Measurements from ENCODE around the gene COL6A5. TPM values are rescaled to one million over a fixed set of nuclear protein-coding genes. Genes with fewer than 3 reads are reported as not detected.

Gene COL6A5
- total and polyA plus RNA-seq, 10 of the 15 experiments (the other 5 are each of a cell fraction or from before 2014, with no cell fraction given) = 0.04 to 0.11 TPM; not detected in 8

DNA sequence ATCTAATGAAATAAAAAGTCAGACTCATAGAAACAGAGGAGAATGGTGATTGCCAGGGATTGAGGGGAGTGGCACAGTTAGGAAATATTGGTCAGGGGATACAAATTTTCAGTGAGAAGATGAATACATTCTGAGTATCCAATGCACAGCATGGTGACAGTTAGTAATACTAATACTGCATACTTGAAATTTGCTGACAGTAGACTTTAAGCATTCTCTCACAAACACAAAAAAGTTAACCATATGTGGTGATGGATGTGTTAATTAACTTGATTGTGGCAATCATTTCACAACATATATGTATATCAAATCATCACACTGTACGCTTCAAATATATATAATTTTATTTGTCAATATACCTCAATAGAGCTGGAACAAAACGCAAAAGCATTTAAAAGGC, 162.3 kb downstream of the COL6A5 start:
- H3K4me3 ChIP-seq = no peak overlapping the region
- no peaks in the 10 kb centered on the region for H3K36me3 ChIP-seq (ENCODE audit: control insufficient read depth in 2 of 2, insufficient read depth in 2 of 2, low read length in 1 of 2)
- H2AFZ ChIP-seq (ENCODE audit: control insufficient read depth, low read depth, low read length) = no peak overlapping the region
- ChIA-PET CTCF (no interaction called here), RAD21 (ENCODE audit: unreplicated experiment) (no interaction called here), POLR2A (interaction anchor here (0.6 kb wide), 1 partner anchor 1654 kb away, joined by 3 read pairs; no protein-coding TSS in a partner anchor), SMC1A (ENCODE audit: uncharacterized antibody, unreplicated experiment) (no interaction called here)
- no peak for TF ChIP-seq IKZF2 (IDR thresholded peaks at IDR 0.05)
- no peak for TF ChIP-seq KDM1A (IDR thresholded peaks at IDR 0.05; ENCODE audit: borderline replicate concordance)
- TF ChIP-seq, protein P1, sequence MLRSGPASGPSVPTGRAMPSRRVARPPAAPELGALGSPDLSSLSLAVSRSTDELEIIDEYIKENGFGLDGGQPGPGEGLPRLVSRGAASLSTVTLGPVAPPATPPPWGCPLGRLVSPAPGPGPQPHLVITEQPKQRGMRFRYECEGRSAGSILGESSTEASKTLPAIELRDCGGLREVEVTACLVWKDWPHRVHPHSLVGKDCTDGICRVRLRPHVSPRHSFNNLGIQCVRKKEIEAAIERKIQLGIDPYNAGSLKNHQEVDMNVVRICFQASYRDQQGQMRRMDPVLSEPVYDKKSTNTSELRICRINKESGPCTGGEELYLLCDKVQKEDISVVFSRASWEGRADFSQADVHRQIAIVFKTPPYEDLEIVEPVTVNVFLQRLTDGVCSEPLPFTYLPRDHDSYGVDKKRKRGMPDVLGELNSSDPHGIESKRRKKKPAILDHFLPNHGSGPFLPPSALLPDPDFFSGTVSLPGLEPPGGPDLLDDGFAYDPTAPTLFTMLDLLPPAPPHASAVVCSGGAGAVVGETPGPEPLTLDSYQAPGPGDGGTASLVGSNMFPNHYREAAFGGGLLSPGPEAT (IDR thresholded peaks at IDR 0.05; ENCODE audit: low read depth) = no peak
- TF ChIP-seq RCOR1 (conservative IDR thresholded peaks at IDR 0.05; ENCODE audit: low read depth, low read length) = no peak
- FAIRE-seq (no peak), DNase-seq (ENCODE audit: low read depth, low spot score) (no peak), ATAC-seq (no peak)
- H3K4me2 ChIP-seq (ENCODE audit: control insufficient read depth, insufficient read depth) = no peak overlapping the region
- BruUV-seq (replicated peaks) = no TSS peak
- no peaks in the 10 kb centered on the region for H3K4me1 ChIP-seq (ENCODE audit: control insufficient read depth, insufficient read depth, low read length)
- H3K27me3 ChIP-seq (replicated peaks in 1 of 2; ENCODE audit: control insufficient read depth in 2 of 2, insufficient read depth in 2 of 2, low read length in 1 of 2) = no peaks in the 10 kb centered on the region; a peak in 1 of 4 replicates
- no peak overlapping the region for H3K9ac ChIP-seq (ENCODE audit: control insufficient read depth, insufficient read depth, low read length)
- in situ Hi-C loops (cut with MboI) (no loop called here), intact Hi-C loops (cut with micrococcal nuclease; ENCODE audit: unreplicated experiment) (no loop called here)
- 17% methylated on average over 2 of the region's 2 CpGs for WGBS (ENCODE audit: insufficient coverage, insufficient replicate concordance, low lambda C conversion rate, missing lambda C conversion rate)
- no peak overlapping the region for H3K27ac ChIP-seq (ENCODE audit: control insufficient read depth, insufficient read depth)
- no peaks in the 10 kb centered on the region for H3K79me2 ChIP-seq (ENCODE audit: control insufficient read depth, insufficient read depth, low read length)
- H4K20me1 ChIP-seq (ENCODE audit: control insufficient read depth, insufficient read depth) = no peaks in the 10 kb centered on the region
- H3K9me3 ChIP-seq (replicated peaks; ENCODE audit: control insufficient read depth, insufficient read depth, low read length) = no peaks in the 10 kb centered on the region

DNA sequence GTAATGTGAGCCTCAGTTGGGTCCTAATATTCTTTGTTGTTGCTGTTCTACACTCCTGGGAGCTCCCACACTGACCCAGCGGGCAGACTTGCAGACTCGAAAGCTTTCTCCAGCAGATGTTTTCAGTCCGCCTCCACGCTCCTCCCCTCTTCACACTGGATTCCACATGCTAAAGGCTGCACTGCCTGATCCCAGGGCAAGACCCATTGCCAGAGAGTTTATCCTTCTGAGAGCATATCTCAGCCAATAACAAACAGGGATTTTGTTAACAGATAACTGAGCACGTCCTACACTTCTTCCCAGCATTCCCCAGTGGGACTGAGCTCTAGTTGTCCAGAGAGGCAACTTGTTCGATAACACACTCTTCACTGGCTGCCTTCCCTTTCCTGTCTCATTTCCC, 163.5 kb downstream of the COL6A5 start:
- Histone ChIP-seq H3K27ac (ENCODE audit: control insufficient read depth, insufficient read depth) (no peak overlapping the region), H3K4me1 (ENCODE audit: control insufficient read depth, insufficient read depth, low read length) (no peaks in the 10 kb centered on the region), H3K4me2 (ENCODE audit: control insufficient read depth, insufficient read depth) (no peak overlapping the region), H3K9me3 (replicated peaks; ENCODE audit: control insufficient read depth, insufficient read depth, low read length) (no peaks in the 10 kb centered on the region), H3K9ac (ENCODE audit: control insufficient read depth, insufficient read depth, low read length) (no peak overlapping the region), H3K27me3 (replicated peaks in 1 of 2; ENCODE audit: control insufficient read depth in 2 of 2, insufficient read depth in 2 of 2, low read length in 1 of 2) (no peaks in the 10 kb centered on the region; a peak in 1 of 4 replicates), H4K20me1 (ENCODE audit: control insufficient read depth, insufficient read depth) (no peaks in the 10 kb centered on the region), H2AFZ (ENCODE audit: control insufficient read depth, low read depth, low read length) (no peak overlapping the region), H3K36me3 (ENCODE audit: control insufficient read depth in 2 of 2, insufficient read depth in 2 of 2, low read length in 1 of 2) (no peaks in the 10 kb centered on the region), H3K79me2 (ENCODE audit: control insufficient read depth, insufficient read depth, low read length) (no peaks in the 10 kb centered on the region), H3K4me3 (no peak overlapping the region)
- ChIA-PET POLR2A (no interaction called here), RAD21 (ENCODE audit: unreplicated experiment) (interaction anchor here (0.6 kb wide), 1 partner anchor 235 kb away, joined by 5 read pairs; no protein-coding TSS in a partner anchor), CTCF (no interaction called here), SMC1A (ENCODE audit: uncharacterized antibody, unreplicated experiment) (no interaction called here)
- no peak for FAIRE-seq
- no TSS peak for BruUV-seq (replicated peaks)
- no peak for ATAC-seq
- in situ Hi-C loops (cut with MboI) = no loop called here
- 37% methylated on average over 6 of the region's 6 CpGs for WGBS (ENCODE audit: insufficient coverage, insufficient replicate concordance, low lambda C conversion rate, missing lambda C conversion rate)
- DNase-seq (ENCODE audit: low read depth, low spot score) = no peak
- intact Hi-C loops (cut with micrococcal nuclease; ENCODE audit: unreplicated experiment) = no loop called here
- TF ChIP-seq RBBP5 (conservative IDR thresholded peaks at IDR 0.05) = no peak
- TF ChIP-seq DPF2 (IDR thresholded peaks at IDR 0.05) = no peak
- no peak for TF ChIP-seq POLR2AphosphoS2 (IDR thresholded peaks at IDR 0.05; ENCODE audit: low read depth, low read length)
- TF ChIP-seq CBX5 (IDR thresholded peaks at IDR 0.05; ENCODE audit: low read depth) = no peak
- TF ChIP-seq SMARCA5 (IDR thresholded peaks at IDR 0.05) = no peak
- TF ChIP-seq CBX3 (IDR thresholded peaks at IDR 0.05; ENCODE audit: borderline replicate concordance, low read depth) = no peak
- TF ChIP-seq, protein P2, sequence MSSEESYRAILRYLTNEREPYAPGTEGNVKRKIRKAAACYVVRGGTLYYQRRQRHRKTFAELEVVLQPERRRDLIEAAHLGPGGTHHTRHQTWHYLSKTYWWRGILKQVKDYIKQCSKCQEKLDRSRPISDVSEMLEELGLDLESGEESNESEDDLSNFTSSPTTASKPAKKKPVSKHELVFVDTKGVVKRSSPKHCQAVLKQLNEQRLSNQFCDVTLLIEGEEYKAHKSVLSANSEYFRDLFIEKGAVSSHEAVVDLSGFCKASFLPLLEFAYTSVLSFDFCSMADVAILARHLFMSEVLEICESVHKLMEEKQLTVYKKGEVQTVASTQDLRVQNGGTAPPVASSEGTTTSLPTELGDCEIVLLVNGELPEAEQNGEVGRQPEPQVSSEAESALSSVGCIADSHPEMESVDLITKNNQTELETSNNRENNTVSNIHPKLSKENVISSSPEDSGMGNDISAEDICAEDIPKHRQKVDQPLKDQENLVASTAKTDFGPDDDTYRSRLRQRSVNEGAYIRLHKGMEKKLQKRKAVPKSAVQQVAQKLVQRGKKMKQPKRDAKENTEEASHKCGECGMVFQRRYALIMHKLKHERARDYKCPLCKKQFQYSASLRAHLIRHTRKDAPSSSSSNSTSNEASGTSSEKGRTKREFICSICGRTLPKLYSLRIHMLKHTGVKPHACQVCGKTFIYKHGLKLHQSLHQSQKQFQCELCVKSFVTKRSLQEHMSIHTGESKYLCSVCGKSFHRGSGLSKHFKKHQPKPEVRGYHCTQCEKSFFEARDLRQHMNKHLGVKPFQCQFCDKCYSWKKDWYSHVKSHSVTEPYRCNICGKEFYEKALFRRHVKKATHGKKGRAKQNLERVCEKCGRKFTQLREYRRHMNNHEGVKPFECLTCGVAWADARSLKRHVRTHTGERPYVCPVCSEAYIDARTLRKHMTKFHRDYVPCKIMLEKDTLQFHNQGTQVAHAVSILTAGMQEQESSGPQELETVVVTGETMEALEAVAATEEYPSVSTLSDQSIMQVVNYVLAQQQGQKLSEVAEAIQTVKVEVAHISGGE (CRISPR knock-in tag; IDR thresholded peaks at IDR 0.05) = no peak
- no peak for TF ChIP-seq STAT1 (conservative IDR thresholded peaks at IDR 0.05)
- no peak for TF ChIP-seq IRF4 (IDR thresholded peaks at IDR 0.05; ENCODE audit: low read depth, low read length)
- no peak for TF ChIP-seq HCFC1 (IDR thresholded peaks at IDR 0.05; ENCODE audit: low read length)
- TF ChIP-seq ZBED1 (IDR thresholded peaks at IDR 0.05; ENCODE audit: borderline replicate concordance) = no peak

Data from GM12878 (cell line).